ENCODE data around the gene ARFGEF2.
"Not testable (repeated sequence)": the region's sequence is repeated elsewhere in the genome, so short reads cannot be mapped to it uniquely, and the experiment has no call there.

The ARFGEF2 gene

DNA sequence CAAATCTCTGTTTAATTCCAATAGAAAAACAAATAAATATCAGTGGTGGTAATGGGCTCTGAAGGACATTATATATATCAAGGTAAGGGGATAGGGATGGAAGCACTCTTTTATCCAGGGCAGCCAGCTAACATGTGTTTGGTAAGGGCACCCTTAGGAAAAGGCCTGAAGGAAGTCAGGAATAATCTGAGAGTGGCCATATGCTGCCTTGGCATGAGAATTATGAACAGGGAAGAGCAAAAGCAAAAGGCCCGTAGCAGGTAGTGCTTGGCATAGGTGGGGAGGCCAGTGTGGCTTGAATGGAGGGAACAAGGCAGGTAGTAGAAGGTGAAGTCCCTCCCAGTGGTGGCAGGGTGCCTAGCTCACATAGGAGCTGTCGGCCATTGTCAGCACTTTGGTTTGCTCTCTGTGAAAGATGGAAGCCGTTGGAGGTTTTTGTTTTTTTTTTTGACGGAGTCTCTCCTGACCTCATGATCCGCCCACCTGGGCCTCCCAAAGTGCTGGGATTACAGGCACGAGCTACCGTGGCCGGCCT lies 85.0 kb downstream of the ARFGEF2 start:
- no peak for DNase-seq

- DNase-seq: no peak
Observed at GRCh38 chr20:49009899-49010631, 88.6 kb downstream of the ARFGEF2 start.

DNA sequence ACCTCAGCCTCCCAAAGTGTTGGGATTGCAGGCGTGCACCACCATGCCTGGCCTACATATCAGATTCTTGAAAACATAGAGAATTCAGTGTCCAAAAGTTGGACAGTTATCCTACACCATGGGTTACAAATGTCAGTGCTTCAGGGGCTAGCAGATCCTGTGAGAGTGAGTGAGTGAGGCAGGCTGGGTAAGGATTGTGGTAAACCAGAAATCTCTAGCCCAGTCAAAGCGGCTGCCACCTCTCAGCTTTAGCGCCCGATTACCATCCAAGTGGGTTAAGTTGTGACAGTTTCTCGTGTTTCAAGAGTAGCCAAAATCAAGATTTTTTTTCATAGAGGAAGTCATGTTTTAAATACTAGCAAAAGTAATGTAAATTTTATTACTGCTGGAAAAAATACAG lies 102.7 kb downstream of the ARFGEF2 start:
- DNase-seq: no peak

GRCh38 chr20:49028177-49028576 lies 106.7 kb downstream of the ARFGEF2 start:
- not testable (repeated sequence) for DNase-seq

GRCh38 chr20:49028684-49029083 lies 107.2 kb downstream of the ARFGEF2 start:
- no peak for DNase-seq

DNA sequence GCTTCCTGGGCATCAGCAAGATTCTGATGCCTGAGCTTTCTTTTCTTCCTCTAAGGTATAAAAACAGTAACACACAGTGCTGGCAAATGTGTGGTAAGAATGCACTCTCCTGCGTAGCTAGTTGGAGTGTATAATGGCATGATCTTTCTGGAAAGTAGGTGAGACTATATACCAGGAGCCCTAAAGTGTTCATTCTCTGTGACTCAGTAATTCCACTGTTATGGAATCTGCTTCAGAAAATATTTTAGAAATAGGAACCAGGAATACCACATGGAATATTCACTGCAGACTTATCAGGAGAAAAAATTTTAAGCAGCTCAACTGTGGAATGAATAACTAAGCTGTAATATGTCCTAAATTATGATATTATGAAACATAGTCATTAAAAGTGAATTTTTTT lies 107.7 kb downstream of the ARFGEF2 start:
- no peak for DNase-seq

- no peak for DNase-seq
Observed at GRCh38 chr20:49030954-49031619, 109.6 kb downstream of the ARFGEF2 start.

DNA sequence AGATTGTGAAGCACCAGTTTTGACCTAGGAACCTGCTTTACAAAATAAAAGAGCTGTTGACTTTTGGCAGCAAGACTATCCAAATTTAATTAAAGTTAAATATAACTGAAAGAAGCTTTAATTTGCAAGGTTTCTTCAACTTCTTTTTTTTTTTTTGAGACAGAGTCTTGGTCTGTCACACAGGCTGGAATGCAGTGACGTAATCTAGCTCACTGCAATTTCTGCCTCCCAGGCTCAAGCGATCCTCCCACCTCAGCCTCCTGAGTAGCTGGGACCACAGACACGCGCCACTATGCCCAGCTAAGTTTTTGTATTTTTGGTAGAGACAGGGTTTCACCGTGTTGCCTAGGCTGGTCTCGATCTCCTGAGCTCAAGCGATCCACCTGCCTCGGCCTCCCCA lies 110.9 kb downstream of the ARFGEF2 start:
- DNase-seq: no peak

DNA sequence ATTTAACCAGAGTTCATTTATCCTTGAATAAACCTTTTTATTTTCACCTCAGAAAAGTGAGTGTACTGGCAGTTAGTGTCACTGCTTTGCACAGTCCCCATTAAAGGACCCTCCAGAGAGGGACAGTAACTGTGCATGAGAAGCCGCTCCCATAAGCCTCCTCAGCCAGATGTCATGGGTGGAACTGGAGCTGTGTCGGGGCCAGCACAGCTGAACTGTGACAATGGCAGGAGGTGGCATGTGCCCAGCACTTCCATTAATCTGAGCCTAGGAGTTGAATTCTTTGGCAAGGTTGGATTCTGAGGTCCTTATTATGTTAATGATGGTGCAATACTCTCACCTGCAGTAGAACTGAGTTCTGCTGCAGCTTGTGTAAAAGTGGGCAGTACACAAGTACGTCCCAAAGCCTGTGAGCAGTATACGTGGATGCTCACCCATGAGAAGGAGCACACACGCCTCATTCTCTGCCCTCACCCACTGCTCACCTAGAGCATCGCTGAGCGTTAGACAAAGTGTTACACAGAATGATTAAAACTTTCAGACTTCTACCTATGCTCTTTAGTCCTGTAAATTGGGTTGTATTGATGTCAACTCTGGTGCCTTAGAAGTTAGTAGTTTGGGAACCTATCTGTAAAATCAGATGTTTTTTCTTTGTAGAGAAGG lies 112.7 kb downstream of the ARFGEF2 start:
- DNase-seq: no peak

- DNase-seq: no peak
Observed at GRCh38 chr20:49037962-49038387, 116.5 kb downstream of the ARFGEF2 start.

- DNase-seq: no peak
Observed at GRCh38 chr20:49039854-49040253, 118.3 kb downstream of the ARFGEF2 start.

- no peak for DNase-seq
Observed at GRCh38 chr20:49043000-49043399, 121.5 kb downstream of the ARFGEF2 start.

DNA sequence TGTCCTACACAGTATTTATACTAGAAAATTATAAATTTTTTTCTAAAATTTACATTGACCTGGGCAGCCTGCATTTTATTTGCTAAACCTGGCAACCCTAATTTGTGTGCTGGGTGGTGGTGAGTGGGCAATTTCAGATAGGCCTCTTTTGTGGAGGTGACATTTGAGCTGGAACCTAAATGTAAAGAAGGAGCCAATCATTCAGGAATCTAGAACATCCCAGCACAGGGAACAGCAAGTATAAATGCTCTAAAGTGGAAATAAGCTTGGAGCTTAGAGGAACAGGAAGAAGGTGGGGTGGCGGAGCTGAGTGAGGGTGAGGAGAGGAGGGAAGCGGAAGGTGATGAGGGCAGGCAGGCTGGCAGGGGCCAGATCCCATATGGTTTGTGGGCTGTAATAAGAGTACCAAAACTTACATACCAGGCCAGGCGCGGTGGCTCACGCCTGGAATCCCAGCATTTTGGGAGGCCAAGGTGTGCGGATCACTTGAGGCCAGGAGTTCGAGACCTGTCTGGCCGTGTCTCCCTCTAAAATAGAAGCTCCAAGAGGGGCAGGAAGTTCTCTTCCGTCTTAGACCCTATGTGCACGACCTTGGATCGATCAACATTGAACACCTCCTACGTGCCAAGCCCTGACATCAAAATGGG lies 124.1 kb downstream of the ARFGEF2 start:
- no peak for DNase-seq

DNA sequence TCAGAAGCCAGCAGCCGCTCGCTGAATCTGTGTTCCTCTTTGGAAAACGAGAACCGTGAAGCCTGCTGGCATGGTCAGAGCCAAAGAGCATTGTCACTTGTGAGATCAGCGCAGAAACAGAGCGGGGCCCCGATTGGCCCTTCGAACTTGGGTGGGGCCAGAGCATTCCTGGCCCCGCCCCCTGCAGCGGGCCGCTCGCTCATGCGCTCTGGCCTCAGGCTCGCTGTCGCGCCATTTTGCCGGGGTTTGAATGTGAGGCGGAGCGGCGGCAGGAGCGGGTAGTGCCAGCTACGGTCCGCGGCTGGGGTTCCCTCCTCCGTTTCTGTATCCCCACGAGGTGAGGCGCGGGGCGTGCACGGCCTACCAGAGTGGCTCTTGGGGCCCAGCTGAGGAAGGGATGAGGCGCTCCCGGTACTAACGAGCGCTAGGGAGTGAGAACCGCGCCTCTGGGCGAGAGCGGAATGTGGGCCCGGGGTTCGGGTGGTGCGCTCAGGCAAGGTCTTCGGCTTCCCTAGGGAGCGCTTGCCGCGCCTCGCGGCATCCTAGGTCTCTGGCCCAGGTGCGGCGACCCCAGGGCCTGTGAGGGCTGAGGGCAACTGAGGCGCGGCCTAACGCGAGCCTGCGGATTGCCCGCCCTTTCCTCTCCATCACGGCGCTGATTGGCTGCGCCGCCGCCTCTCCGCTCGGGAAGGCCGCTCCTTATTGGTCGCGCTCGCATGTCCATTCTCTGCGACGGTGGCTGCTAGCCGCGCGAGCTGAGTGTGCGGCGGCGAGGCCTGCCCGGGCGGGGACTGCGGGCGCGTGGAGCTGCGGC lies 124.8 kb downstream of the ARFGEF2 start, which contains the start of gene CSE1L:
TSS of gene CSE1L (plus strand) at position 226 of the 814 bp plus-strand sequence. CDS start 12,152 bp downstream, outside the sequence.
- DNase-seq: peak; percentile 93

GRCh38 chr20:49052334-49052733 lies 130.8 kb downstream of the ARFGEF2 start:
- DNase-seq: no peak

- no peak for DNase-seq
Observed at GRCh38 chr20:49054056-49054643, 132.6 kb downstream of the ARFGEF2 start.

DNA sequence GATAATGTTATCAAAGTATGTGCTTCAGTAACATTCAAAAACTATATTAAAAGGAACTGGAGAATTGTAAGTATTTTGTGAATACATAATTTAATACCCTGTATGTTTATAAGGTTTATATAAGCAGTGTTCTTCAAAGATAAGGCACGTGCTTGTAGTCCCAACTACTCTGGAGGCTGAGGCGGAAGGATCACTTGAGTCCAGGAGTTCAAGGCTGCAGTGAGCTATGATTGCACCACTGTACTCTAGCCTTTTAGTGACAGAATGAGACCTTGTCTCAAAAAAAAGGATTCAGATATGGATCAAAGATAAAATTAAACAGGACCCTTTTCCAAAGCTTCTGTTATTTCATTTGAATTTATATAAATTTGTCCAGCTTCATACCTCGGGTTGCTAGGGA lies 141.8 kb downstream of the ARFGEF2 start:
- DNase-seq: no peak

GRCh38 chr20:49074521-49074920 lies 153.0 kb downstream of the ARFGEF2 start:
- no peak for DNase-seq

DNA sequence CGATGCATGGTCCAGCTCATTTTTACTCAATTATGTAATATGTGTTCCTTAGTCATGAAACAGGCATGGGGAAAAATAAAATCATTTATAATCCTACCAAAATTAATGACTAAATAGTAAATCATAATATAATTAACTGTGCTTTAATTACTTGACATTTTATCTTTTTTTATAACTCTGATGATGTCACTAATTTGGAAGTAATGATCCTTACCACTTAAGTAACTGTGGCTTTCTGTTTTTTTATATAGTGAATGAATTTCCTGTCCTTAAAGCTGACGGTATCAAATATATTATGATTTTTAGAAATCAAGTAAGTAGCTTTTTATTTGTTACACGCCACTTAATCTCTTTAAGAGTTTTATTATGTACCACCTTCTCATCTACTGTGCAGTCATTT lies 156.8 kb downstream of the ARFGEF2 start:
- DNase-seq: no peak

- not testable (repeated sequence) for DNase-seq
Observed at GRCh38 chr20:49082295-49082694, 160.8 kb downstream of the ARFGEF2 start.

Measured in NCI-H510A (cell line).